Naive thymus-derived CD8-positive, alpha-beta T cell (primary cell): Measurements from ENCODE around the gene ARL15. TPM values are rescaled to one million over a fixed set of nuclear protein-coding genes. Genes with fewer than 3 reads are reported as not detected.
A peak's percentile ranks its signal among the peaks of the same experiment; 100 is the strongest.
"Not testable (repeated sequence)": the region's sequence is repeated elsewhere in the genome, so short reads cannot be mapped to it uniquely, and the experiment has no call there.

Experiments used
- ATAC-seq, 2 donors: fragments of 150-1000 bp; cut with Tn5 transposase in 1 of 2; sonication (Bioruptor Pico), chemical (Tn5 transposase) in 1 of 2; 1 replicate in 1 of 2; 2 replicates in 1 of 2; pipeline ENCODE4 v1.10.0; 2021; ENCODE audit warnings: mild to moderate bottlenecking in 2 of 2, moderate library complexity in 2 of 2
- POLR2A ChIA-PET: fragments of 350-600 bp; sonication (Branson Sonifier 250); formaldehyde crosslinking; loops from one replicate; lab custom pipeline; 2021; ENCODE audit warnings: antibody characterized with exemption; lab: Charles Lee
- DNase-seq, 10 donors: peaks; one replicate each; pipeline versions ENCODE4 v3.0.0 to v3.0.0-alpha.2; 2020 to 2022
- H3K27ac Mint-ChIP-seq, 10 donors: one replicate each; pipeline ENCODE4 v1.8.0; 2020 to 2022; ENCODE audit warnings: mild to moderate bottlenecking in 10 of 10, mixed read lengths in 10 of 10, moderate library complexity in 4 of 10, inconsistent platforms in 1 of 10
- H3K27me3 Mint-ChIP-seq, 5 donors: one replicate each; pipeline ENCODE4 v1.8.0; 2021 to 2022; ENCODE audit warnings: mixed read lengths in 5 of 5
- H3K36me3 Mint-ChIP-seq, 3 donors: one replicate each; pipeline ENCODE4 v1.8.0; 2020 to 2022; ENCODE audit warnings: mixed read lengths in 3 of 3, mild to moderate bottlenecking in 2 of 3, inconsistent platforms in 1 of 3
- H3K4me1 Mint-ChIP-seq, 4 donors: one replicate each; pipeline ENCODE4 v1.8.0; 2021 to 2022; ENCODE audit warnings: mixed read lengths in 4 of 4
- H3K4me3 Mint-ChIP-seq, 10 donors: one replicate each; pipeline ENCODE4 v1.8.0; 2020 to 2022; ENCODE audit warnings: mild to moderate bottlenecking in 10 of 10, mixed read lengths in 10 of 10, moderate library complexity in 6 of 10, inconsistent platforms in 1 of 10
- H3K9me3 Mint-ChIP-seq, 9 donors: one replicate each; pipeline ENCODE4 v1.8.0; 2020 to 2022; ENCODE audit warnings: mixed read lengths in 9 of 9, mild to moderate bottlenecking in 3 of 9, inconsistent platforms in 1 of 9, moderate library complexity in 1 of 9
- polyA plus RNA-seq, 3 donors: library from polyadenylated mRNA; unstranded; fragments of 300-500 nt; fragmentation: Illumina TruSeq; gene quantifications; one replicate each; pipeline ENCODE4 v1.2.3, GENCODE V29; 2021
- total RNA-seq, 8 experiments: library from RNA in 2 of 8; stranded (reverse) in 2 of 8; gene quantifications; one replicate each; pipeline ENCODE4 v1.2.3 and lab custom pipeline; 2021 to 2026

Gene ARL15
- total and polyA plus RNA-seq, 5 experiments from 2014 or later = 9.9 to 15.2 (median 12.4) TPM

DNA sequence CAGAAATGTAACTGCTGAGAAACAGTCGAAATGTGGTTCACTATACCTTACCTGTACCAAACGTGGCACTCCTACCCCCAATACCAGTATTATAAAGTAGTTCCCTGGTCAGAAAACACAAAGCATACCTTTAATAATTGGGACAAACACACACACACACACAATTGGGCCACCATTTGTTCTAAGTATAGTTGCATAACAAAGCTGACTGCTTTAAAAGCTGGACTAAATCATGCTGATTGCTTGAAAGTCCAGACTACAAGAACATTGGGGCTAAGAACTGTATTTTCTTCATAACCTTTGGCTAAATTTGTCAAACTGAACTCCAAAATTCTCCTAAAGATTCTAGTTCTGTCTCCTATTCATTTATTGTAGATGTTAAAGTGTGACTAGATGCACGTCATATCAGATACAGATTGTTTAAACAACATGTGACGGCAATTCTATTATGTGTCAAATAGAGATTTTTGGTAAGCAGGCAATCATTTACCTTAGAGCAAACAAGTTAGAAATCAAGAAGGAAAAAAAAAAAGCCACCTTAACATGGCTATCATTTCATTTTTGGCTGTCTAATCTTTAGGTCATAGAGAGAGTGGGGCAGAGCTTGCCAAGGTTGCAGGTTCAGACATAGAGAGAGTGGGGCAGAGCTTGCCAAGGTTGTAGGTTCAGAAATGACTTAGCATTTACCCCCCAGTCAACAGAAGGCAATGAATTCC is 265.1 kb downstream of the ARL15 start:
- POLR2A ChIA-PET = no interaction called here
- Mint-ChIP-seq H3K36me3 (peaks cover 0 to 9% (median 0%) of the 10 kb centered on the region in 3 donors), H3K9me3 (no peaks in the 10 kb centered on the region), H3K4me3 (no peak overlapping the region), H3K4me1 (no peaks in the 10 kb centered on the region), H3K27me3 (no peaks in the 10 kb centered on the region), H3K27ac (no peak overlapping the region)
- ATAC-seq (no peak), DNase-seq (no peak)

DNA sequence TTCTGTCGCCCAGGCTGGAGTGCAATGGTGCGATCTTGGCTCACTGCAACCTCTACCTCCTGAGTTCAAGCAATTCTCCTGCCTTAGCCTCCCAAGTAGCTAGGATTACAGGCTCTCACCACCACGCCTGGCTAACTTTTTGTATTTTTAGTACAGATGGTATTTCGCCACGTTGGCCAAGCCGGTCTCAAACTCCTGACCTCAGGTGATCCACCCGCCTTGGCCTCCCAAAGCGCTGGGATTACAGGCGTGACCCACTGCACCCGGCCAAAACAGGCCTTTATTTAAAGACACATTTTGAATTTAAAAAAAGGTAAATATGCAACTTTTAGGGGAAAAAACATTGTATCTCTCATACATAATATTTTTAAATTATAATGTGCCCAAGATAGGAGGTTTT is 266.1 kb downstream of the ARL15 start:
- H3K4me1 Mint-ChIP-seq, POLR2A ChIA-PET, H3K9me3 Mint-ChIP-seq, DNase-seq, H3K36me3 Mint-ChIP-seq, ATAC-seq, H3K4me3 Mint-ChIP-seq, H3K27ac Mint-ChIP-seq, H3K27me3 Mint-ChIP-seq: not testable (repeated sequence)

DNA sequence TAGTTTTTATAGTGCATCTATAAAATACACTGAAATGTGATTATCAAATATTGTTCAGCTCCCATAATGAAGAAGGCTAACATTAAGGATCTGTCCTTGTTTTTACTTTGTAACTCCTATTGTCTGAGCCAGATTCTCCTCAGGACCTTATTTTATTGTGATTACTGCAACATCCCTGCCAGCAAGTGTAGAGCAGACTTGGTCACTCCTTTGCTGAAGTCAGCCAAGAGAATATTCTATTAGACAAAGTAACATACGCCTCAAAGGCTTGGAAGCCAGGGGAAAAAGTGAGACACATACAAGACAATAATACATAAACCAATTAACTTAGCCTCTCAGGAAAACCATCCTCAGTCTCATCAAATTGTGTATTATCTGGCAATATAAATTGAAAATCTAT is 269.6 kb downstream of the ARL15 start:
- Mint-ChIP-seq H3K27me3 (no peaks in the 10 kb centered on the region), H3K27ac (peak overlapping the region in 1 of 10 donors; percentile 5), H3K9me3 (no peaks in the 10 kb centered on the region), H3K4me3 (no peak overlapping the region), H3K36me3 (peaks cover 0 to 6% (median 0%) of the 10 kb centered on the region in 3 donors), H3K4me1 (no peaks in the 10 kb centered on the region)
- POLR2A ChIA-PET = no interaction called here
- DNase-seq = no peak
- no peak for ATAC-seq

DNA sequence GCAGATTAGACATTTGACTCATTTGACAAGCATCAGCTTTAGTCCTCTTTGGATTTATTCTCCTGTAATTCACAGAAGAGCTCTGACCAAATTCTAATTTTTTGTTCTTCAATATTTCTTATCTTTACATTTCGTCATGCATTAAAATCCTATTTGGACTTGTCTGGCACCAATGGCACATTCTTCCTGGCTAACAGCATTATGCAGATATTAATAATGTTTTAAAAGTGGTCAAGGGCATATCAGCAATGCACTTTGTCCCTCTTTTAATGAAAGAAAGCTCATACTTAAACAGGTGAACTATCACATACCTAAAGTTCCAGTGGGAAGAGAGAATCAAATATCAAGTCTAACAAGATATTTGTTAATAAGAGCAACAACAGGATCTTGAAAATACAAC is 270.4 kb downstream of the ARL15 start:
- ATAC-seq (no peak), DNase-seq (no peak)
- no peaks in the 10 kb centered on the region for H3K27me3 Mint-ChIP-seq
- no peak overlapping the region for H3K4me3 Mint-ChIP-seq
- H3K9me3 Mint-ChIP-seq = no peaks in the 10 kb centered on the region
- peaks cover 0 to 6% (median 0%) of the 10 kb centered on the region in 3 donors for H3K36me3 Mint-ChIP-seq
- no peak overlapping the region for H3K27ac Mint-ChIP-seq
- no peaks in the 10 kb centered on the region for H3K4me1 Mint-ChIP-seq
- POLR2A ChIA-PET = no interaction called here

DNA sequence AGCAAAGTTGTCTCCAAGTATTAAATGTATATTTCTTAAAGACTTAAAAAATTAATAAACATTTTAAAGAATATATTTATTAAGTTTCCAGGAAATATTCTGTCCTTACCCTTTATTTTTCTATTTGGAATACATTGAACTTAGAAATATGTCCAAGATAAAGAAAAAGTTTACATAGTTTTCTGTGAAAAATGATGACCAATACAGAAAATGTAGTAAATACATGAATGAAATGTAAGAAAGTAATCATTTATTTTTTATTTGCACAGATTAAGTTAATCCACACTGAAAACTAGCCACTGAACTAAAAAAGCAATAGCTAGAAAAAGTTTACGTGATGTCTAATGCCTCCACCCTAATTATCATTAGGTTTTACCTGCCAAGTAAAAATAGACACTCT is 273.2 kb downstream of the ARL15 start:
- POLR2A ChIA-PET = no interaction called here
- ATAC-seq = no peak
- Mint-ChIP-seq H3K9me3 (no peaks in the 10 kb centered on the region), H3K4me3 (no peak overlapping the region), H3K27ac (no peak overlapping the region), H3K36me3 (peaks cover 0 to 17% (median 8%) of the 10 kb centered on the region in 3 donors), H3K27me3 (no peaks in the 10 kb centered on the region), H3K4me1 (no peaks in the 10 kb centered on the region)
- no peak for DNase-seq

GRCh38 chr5:54030981-54031380 is 279.4 kb downstream of the ARL15 start:
- no peaks in the 10 kb centered on the region for H3K9me3 Mint-ChIP-seq
- H3K4me1 Mint-ChIP-seq = peaks cover 0 to 6% (median 2%) of the 10 kb centered on the region in 4 donors
- no peaks in the 10 kb centered on the region for H3K27me3 Mint-ChIP-seq
- H3K27ac Mint-ChIP-seq = no peak overlapping the region
- POLR2A ChIA-PET = no interaction called here
- no peak for DNase-seq
- no peak overlapping the region for H3K4me3 Mint-ChIP-seq
- peaks cover 9 to 33% (median 31%) of the 10 kb centered on the region in 3 donors for H3K36me3 Mint-ChIP-seq
- no peak for ATAC-seq

GRCh38 chr5:54024466-54024865 is 285.9 kb downstream of the ARL15 start:
- H3K4me1 Mint-ChIP-seq = peaks cover 20 to 31% (median 27%) of the 10 kb centered on the region in 4 donors
- POLR2A ChIA-PET = no interaction called here
- H3K4me3 Mint-ChIP-seq = no peak overlapping the region
- no peaks in the 10 kb centered on the region for H3K9me3 Mint-ChIP-seq
- H3K27me3 Mint-ChIP-seq = no peaks in the 10 kb centered on the region
- peaks cover 0 to 15% (median 8%) of the 10 kb centered on the region in 3 donors for H3K36me3 Mint-ChIP-seq
- DNase-seq (no peak), ATAC-seq (no peak)
- no peak overlapping the region for H3K27ac Mint-ChIP-seq

GRCh38 chr5:54022223-54022622 is 288.1 kb downstream of the ARL15 start:
- ATAC-seq (no peak), DNase-seq (no peak)
- peaks cover 20 to 31% (median 28%) of the 10 kb centered on the region in 4 donors for H3K4me1 Mint-ChIP-seq
- no peaks in the 10 kb centered on the region for H3K9me3 Mint-ChIP-seq
- H3K27me3 Mint-ChIP-seq = no peaks in the 10 kb centered on the region
- POLR2A ChIA-PET = no interaction called here
- H3K27ac Mint-ChIP-seq = peak overlapping the region in 6 of 10 donors; percentile 8 to 68 (median 32)
- peak overlapping the region in 4 of 10 donors; percentile 16 to 40 (median 34) for H3K4me3 Mint-ChIP-seq
- peaks cover 4 to 17% (median 9%) of the 10 kb centered on the region in 3 donors for H3K36me3 Mint-ChIP-seq

DNA sequence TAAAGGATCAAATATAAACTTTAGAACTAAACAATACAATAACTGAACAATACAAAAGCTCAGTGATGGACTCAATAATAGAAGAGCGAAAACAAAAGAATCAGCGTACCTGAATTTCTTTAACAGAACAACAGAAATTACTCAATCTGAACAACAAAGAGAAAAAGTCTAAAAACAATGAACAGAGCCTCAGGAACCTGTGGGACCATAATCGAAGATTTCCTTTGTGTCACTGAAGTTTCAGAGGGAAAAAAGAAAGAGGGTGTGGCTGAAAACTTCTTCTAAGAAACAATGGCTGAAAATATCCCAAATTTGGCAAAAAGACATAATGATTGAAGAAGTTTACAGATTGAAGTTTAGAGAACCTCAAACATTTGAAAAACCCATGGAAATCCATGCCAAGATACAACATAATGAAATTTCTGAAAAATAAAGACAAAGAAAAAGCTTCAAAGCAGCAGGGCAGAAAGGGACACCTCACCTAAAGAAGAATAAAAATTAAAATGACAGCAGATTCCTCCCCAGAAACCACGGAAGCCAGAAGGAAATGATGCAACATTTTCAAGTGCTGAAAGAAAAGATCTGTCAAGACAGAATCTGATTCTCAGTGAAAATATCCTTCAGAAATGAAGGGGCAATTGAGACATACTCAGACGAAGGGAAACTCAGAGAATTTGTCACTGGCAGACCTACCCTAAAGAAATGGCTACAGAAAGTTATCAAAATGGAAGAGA is 288.8 kb downstream of the ARL15 start:
- no peaks in the 10 kb centered on the region for H3K27me3 Mint-ChIP-seq
- POLR2A ChIA-PET = no interaction called here
- H3K9me3 Mint-ChIP-seq = peaks cover 0 to 2% (median 0%) of the 10 kb centered on the region in 9 donors
- H3K4me3 Mint-ChIP-seq = peak overlapping the region in 7 of 10 donors; percentile 9 to 54 (median 34)
- DNase-seq (no peak), ATAC-seq (no peak)
- H3K36me3 Mint-ChIP-seq = peaks cover 11 to 24% (median 13%) of the 10 kb centered on the region in 3 donors
- peaks cover 20 to 31% (median 28%) of the 10 kb centered on the region in 4 donors for H3K4me1 Mint-ChIP-seq
- peak overlapping the region in 5 of 10 donors; percentile 2 to 68 (median 24) for H3K27ac Mint-ChIP-seq

- Mint-ChIP-seq H3K27ac (no peak overlapping the region), H3K9me3 (peaks cover 5 to 23% (median 10%) of the 10 kb centered on the region in 9 donors), H3K4me1 (peaks cover 14 to 25% (median 23%) of the 10 kb centered on the region in 4 donors), H3K36me3 (peaks cover 30 to 47% (median 31%) of the 10 kb centered on the region in 3 donors), H3K4me3 (no peak overlapping the region), H3K27me3 (no peaks in the 10 kb centered on the region)
- DNase-seq = no peak
- POLR2A ChIA-PET = no interaction called here
- ATAC-seq = no peak
Measured at GRCh38 chr5:54018438-54018837, 291.9 kb downstream of the ARL15 start.

DNA sequence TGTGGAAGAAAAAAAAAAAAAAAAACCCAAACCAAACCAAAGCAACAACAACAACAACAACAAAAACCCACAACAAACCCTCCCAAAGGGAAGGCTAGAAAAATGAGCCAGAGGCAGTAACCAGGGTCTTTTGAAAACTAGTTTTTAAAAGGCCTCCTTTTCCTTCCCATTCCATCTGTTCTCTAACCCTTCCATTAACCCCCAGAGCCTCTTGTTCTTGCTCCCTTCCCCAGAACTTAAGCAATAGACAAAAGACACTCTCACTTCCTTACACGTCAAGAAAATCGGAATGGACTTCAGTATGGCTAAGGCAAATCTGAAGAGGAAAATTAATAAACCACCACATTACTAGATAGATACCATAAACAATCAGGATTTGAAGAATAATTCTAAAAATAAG is 292.8 kb downstream of the ARL15 start:
- no peak overlapping the region for H3K4me3 Mint-ChIP-seq
- POLR2A ChIA-PET = no interaction called here
- ATAC-seq = no peak
- DNase-seq = no peak
- no peak overlapping the region for H3K27ac Mint-ChIP-seq
- peaks cover 5 to 26% (median 10%) of the 10 kb centered on the region in 9 donors for H3K9me3 Mint-ChIP-seq
- peaks cover 30 to 51% (median 32%) of the 10 kb centered on the region in 3 donors for H3K36me3 Mint-ChIP-seq
- peaks cover 11 to 18% (median 15%) of the 10 kb centered on the region in 4 donors for H3K4me1 Mint-ChIP-seq
- H3K27me3 Mint-ChIP-seq = no peaks in the 10 kb centered on the region

DNA sequence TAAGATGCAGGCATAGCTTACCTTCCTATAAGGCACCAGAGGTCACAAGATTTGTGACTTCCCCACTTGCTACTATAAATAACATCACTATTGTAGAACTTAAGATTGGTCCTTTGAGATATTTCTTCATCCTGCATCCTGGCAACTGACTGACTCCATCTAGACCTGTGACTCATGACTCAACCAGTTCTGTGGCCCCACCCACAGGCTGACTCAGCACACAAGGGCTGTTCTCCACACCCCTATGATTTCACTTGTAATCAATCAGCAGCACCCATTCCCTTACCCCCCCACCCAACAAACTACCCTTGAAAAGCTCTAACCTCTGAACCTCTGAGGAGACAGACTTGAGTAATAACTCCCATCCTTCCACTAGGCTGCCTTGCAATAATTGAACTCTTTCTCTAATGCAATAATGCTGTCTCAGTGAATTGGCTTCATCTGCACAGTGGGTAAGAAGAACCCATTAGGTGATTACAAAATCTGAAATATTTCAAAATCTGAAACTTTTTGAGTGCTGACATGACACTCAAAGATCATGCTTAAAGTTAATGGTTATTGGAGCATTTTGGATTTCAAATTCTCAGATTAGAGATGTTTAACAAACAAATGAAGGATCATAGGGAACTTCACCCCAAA is 296.7 kb downstream of the ARL15 start:
- H3K27me3 Mint-ChIP-seq = no peaks in the 10 kb centered on the region
- no peak for DNase-seq
- peaks cover 30 to 52% (median 35%) of the 10 kb centered on the region in 3 donors for H3K36me3 Mint-ChIP-seq

More for the DNA sequence above, 296.7 kb downstream of the ARL15 start:
- Mint-ChIP-seq H3K27ac (no peak overlapping the region), H3K4me1 (peaks cover 0 to 3% (median 0%) of the 10 kb centered on the region in 4 donors), H3K4me3 (no peak overlapping the region), H3K9me3 (peaks cover 5 to 26% (median 10%) of the 10 kb centered on the region in 9 donors)
- ATAC-seq = no peak
- POLR2A ChIA-PET = interaction anchor here (0.6 kb wide), 1 partner anchor 23 kb away, joined by 3 read pairs; no protein-coding TSS in a partner anchor
